Keratinocyte (primary cell): Measurements from ENCODE around the gene HEPACAM. TPM values are rescaled to one million over a fixed set of nuclear protein-coding genes. Genes with fewer than 3 reads are reported as not detected.

Experiments
- DNase-seq: peaks from one replicate; pipeline ENCODE4 v3.0.0-alpha.2; 2011; ENCODE audit warnings: low read depth, missing footprints, low spot score
- FAIRE-seq: peaks from 2 replicates; lab custom pipeline; 2011; peaks lifted over from hg19 to GRCh38; lab: Jason Lieb, UNC
- H2AFZ ChIP-seq: 2 replicates; pipeline ENCODE4 v1.6.0; 2012; ENCODE audit warnings: low read length, control low read depth, inconsistent platforms; ENCODE audit not compliant: control insufficient read depth
- H3K27ac ChIP-seq: 2 replicates; pipeline ENCODE4 v1.5.1; 2011; ENCODE audit warnings: low read length; ENCODE audit not compliant: control insufficient read depth, insufficient read depth
- H3K27me3 ChIP-seq: 3 replicates; pipeline ENCODE4 v1.6.0; 2011; ENCODE audit warnings: low read length; ENCODE audit not compliant: control insufficient read depth, insufficient read depth; ENCODE audit errors: extremely low read depth
- H3K36me3 ChIP-seq, 2 experiments: 2 replicates in 1 of 2; 3 replicates in 1 of 2; pipeline ENCODE4 v1.5.1; 2011; ENCODE audit warnings: low read length in 2 of 2, mild to moderate bottlenecking in 1 of 2; ENCODE audit not compliant: control insufficient read depth in 2 of 2, insufficient read depth in 2 of 2; ENCODE audit errors: extremely low read depth in 1 of 2
- H3K4me1 ChIP-seq: 3 replicates; pipeline ENCODE4 v1.5.1; 2011; ENCODE audit warnings: low read length; ENCODE audit not compliant: control insufficient read depth, insufficient read depth; ENCODE audit errors: extremely low read depth
- H3K4me2 ChIP-seq: 3 replicates; pipeline ENCODE4 v1.6.0; 2011; ENCODE audit warnings: low read depth, low read length; ENCODE audit not compliant: control insufficient read depth, insufficient read depth; ENCODE audit errors: extremely low read depth
- H3K4me3 ChIP-seq, 3 experiments: fragments of 200-600 bp in 1 of 3; sonication (generic) in 1 of 3; 2 replicates in 2 of 3; 3 replicates in 1 of 3; pipeline ENCODE4 v1.5.1; 2011 to 2016; ENCODE audit warnings: low read length in 3 of 3, mild to moderate bottlenecking in 3 of 3, control low read depth in 2 of 3, inconsistent platforms in 1 of 3, low read depth in 1 of 3, mixed read lengths in 1 of 3, mixed run types in 1 of 3, moderate library complexity in 1 of 3; ENCODE audit not compliant: control insufficient read depth in 2 of 3, insufficient read depth in 2 of 3; ENCODE audit errors: extremely low read depth in 1 of 3
- H3K79me2 ChIP-seq: 2 replicates; pipeline ENCODE4 v1.6.0; 2012; ENCODE audit warnings: low read length; ENCODE audit not compliant: control insufficient read depth, insufficient read depth
- H3K9ac ChIP-seq: 3 replicates; pipeline ENCODE4 v1.6.0; 2011; ENCODE audit warnings: low read length; ENCODE audit not compliant: control insufficient read depth, insufficient read depth; ENCODE audit errors: extremely low read depth
- H3K9me1 ChIP-seq: 3 replicates; pipeline ENCODE4 v1.6.0; 2011; ENCODE audit warnings: low read length; ENCODE audit not compliant: control insufficient read depth, insufficient read depth; ENCODE audit errors: extremely low read depth
- H3K9me3 ChIP-seq: 2 replicates; pipeline ENCODE4 v1.5.1; 2012; ENCODE audit warnings: low read depth, low read length; ENCODE audit not compliant: control insufficient read depth
- H4K20me1 ChIP-seq: 3 replicates; pipeline ENCODE4 v1.6.0; 2011; ENCODE audit warnings: low read length; ENCODE audit not compliant: control insufficient read depth, insufficient read depth; ENCODE audit errors: extremely low read depth
- EZH2 ChIP-seq: IDR thresholded peaks from one replicate; pipeline ENCODE4 v1.6.1; 2012; ENCODE audit warnings: inconsistent platforms, mild to moderate bottlenecking, low read length, moderate library complexity
- dilution Hi-C: fragments of 300-500 bp; cut with MboI; formaldehyde crosslinking; loops from one replicate; pipeline ENCODE4 v1.7.0; 2020; ENCODE audit warnings: low sequenced_read_pairs; ENCODE audit not compliant: extremely low pct_ligation_motif_present
- polyA plus RNA-seq, 5 experiments: library from polyadenylated mRNA; depleted of rRNA in 3 of 5; stranded (reverse) in 3 of 5; stranded (forward) in 1 of 5; unstranded in 1 of 5; fragments of >200 nt; gene quantifications; 1 replicate in 1 of 5; 2 replicates in 3 of 5; 3 replicates in 1 of 5; pipeline versions ENCODE4 v1.2.1 to v1.2.3, GENCODE V29; 2011 to 2012; ENCODE audit warnings: missing spikeins in 2 of 5, low read depth in 1 of 5, low replicate concordance in 1 of 5
- TF ChIP-seq, protein P1 (sequence below), 3 experiments: IDR thresholded peaks in 1 of 3; conservative IDR thresholded peaks in 1 of 3; optimal IDR thresholded peaks in 1 of 3; 2 replicates in 2 of 3; 3 replicates in 1 of 3; pipeline versions ENCODE3 to v1.5.1; 2011; ENCODE audit warnings: low read length in 3 of 3, mild to moderate bottlenecking in 3 of 3, moderate library complexity in 2 of 3, control low read depth in 1 of 3, inconsistent platforms in 1 of 3; ENCODE audit not compliant: insufficient read depth in 2 of 3; ENCODE audit errors: extremely low read depth in 1 of 3

Gene HEPACAM
- polyA plus RNA-seq, 1 donor (not counting 4 experiments of a cell fraction or from before 2014, with no cell fraction given): not detected

- Histone ChIP-seq H3K4me1 (peaks cover 20% of the 10 kb centered on the region), H3K4me3 (no peak overlapping the region), H3K9ac (no peak overlapping the region), H3K27ac (no peak overlapping the region), H3K27me3 (no peaks in the 10 kb centered on the region), H3K9me3 (no peaks in the 10 kb centered on the region), H3K36me3 (no peaks in the 10 kb centered on the region), H3K9me1 (no peaks in the 10 kb centered on the region), H2AFZ (no peak overlapping the region), H4K20me1 (no peaks in the 10 kb centered on the region), H3K79me2 (no peaks in the 10 kb centered on the region), H3K4me2 (no peak overlapping the region)
- TF ChIP-seq, protein P1, sequence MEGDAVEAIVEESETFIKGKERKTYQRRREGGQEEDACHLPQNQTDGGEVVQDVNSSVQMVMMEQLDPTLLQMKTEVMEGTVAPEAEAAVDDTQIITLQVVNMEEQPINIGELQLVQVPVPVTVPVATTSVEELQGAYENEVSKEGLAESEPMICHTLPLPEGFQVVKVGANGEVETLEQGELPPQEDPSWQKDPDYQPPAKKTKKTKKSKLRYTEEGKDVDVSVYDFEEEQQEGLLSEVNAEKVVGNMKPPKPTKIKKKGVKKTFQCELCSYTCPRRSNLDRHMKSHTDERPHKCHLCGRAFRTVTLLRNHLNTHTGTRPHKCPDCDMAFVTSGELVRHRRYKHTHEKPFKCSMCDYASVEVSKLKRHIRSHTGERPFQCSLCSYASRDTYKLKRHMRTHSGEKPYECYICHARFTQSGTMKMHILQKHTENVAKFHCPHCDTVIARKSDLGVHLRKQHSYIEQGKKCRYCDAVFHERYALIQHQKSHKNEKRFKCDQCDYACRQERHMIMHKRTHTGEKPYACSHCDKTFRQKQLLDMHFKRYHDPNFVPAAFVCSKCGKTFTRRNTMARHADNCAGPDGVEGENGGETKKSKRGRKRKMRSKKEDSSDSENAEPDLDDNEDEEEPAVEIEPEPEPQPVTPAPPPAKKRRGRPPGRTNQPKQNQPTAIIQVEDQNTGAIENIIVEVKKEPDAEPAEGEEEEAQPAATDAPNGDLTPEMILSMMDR (optimal IDR thresholded peaks at IDR 0.05 in 1 of 3, IDR thresholded peaks at IDR 0.05 in 1 of 3, conservative IDR thresholded peaks at IDR 0.05 in 1 of 3; ENCODE audit: extremely low read depth in 1 of 3, insufficient read depth in 2 of 3, low read length in 3 of 3): no peak
- no peak for TF ChIP-seq EZH2
- no peak for DNase-seq
- FAIRE-seq: no peak
- dilution Hi-C loops: no loop called here
Measured at GRCh38 chr11:124892146-124892545, 43.7 kb downstream of the HEPACAM start.

DNA sequence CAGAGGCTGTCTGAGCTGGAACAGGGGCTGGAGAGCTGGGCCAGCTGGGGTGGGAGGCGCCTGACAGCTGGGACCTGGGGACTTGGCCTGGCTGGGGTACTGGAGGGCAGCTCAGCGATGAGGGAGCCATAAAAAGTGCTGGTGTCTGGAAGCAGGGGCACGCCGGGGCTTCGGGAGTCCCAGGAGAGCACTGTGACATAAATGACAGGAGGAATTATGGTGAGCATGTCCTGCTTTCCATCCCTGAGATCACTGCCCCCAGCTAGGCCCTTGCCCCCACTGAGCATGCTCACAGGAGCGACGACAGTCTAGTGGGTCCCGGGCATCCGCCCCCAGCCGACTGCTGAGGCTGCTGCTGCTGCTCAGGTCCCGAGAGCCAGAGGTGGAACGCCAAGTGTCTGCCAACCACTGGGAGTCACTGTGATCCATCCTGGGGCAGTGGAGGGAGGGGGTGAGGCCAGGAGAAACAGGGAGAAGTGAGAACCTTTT lies 44.4 kb downstream of the HEPACAM start:
- TF ChIP-seq, protein P1 (optimal IDR thresholded peaks at IDR 0.05 in 1 of 3, IDR thresholded peaks at IDR 0.05 in 1 of 3, conservative IDR thresholded peaks at IDR 0.05 in 1 of 3; ENCODE audit: extremely low read depth in 1 of 3, insufficient read depth in 2 of 3, low read length in 3 of 3): peak in 1 of 3 experiments; percentile 24
- no peak for TF ChIP-seq EZH2
- Histone ChIP-seq H4K20me1 (no peaks in the 10 kb centered on the region), H3K9me3 (no peaks in the 10 kb centered on the region), H2AFZ (no peak overlapping the region), H3K4me3 (no peak overlapping the region), H3K4me1 (peaks cover 13% of the 10 kb centered on the region), H3K4me2 (no peak overlapping the region), H3K36me3 (no peaks in the 10 kb centered on the region), H3K9ac (no peak overlapping the region), H3K27me3 (no peaks in the 10 kb centered on the region), H3K9me1 (no peaks in the 10 kb centered on the region), H3K79me2 (no peaks in the 10 kb centered on the region), H3K27ac (no peak overlapping the region)
- dilution Hi-C loops: no loop called here
- DNase-seq (no peak), FAIRE-seq (no peak)
